BE2C (cell line): ENCODE data around the gene PDGFRA.
A peak's percentile ranks its signal among the peaks of the same experiment; 100 is the strongest.
"Not testable (repeated sequence)": the region's sequence is repeated elsewhere in the genome, so short reads cannot be mapped to it uniquely, and the experiment has no call there.

Source experiments
- DNase-seq: peaks from one replicate; pipeline ENCODE4 v3.0.0-alpha.2; 2020
- H3K27me3 ChIP-seq: fragments of 250-450 bp; sonication (Bioruptor Pico); 2 replicates; pipeline ENCODE4 v1.5.1; 2020; ENCODE audit warnings: mild to moderate bottlenecking
- H3K36me3 ChIP-seq: fragments of 250-450 bp; sonication (Bioruptor Pico); 2 replicates; pipeline ENCODE4 v1.5.1; 2020; ENCODE audit warnings: mild to moderate bottlenecking
- H3K4me1 ChIP-seq: fragments of 250-450 bp; sonication (Bioruptor Pico); 2 replicates; pipeline ENCODE4 v1.5.1; 2020
- H3K4me3 ChIP-seq: 2 replicates; pipeline ENCODE4 v1.5.1; 2011; ENCODE audit warnings: low read depth, low read length
- H3K9me3 ChIP-seq: fragments of 250-450 bp; sonication (Bioruptor Pico); 2 replicates; pipeline ENCODE4 v1.5.1; 2020
- CTCF ChIP-seq: IDR thresholded peaks from 2 replicates; pipeline ENCODE4 v1.5.1; 2012; ENCODE audit warnings: mild to moderate bottlenecking, low read depth, low read length

The PDGFRA gene

GRCh38 chr4:54233697-54234496 is 4.8 kb downstream of the PDGFRA start:
- Histone ChIP-seq H3K36me3 (no peaks in the 10 kb centered on the region), H3K27me3 (peaks cover 36% of the 10 kb centered on the region), H3K4me3 (peak overlapping the region; percentile 54), H3K9me3 (peaks cover 5% of the 10 kb centered on the region), H3K4me1 (no peaks in the 10 kb centered on the region; the same call in 1 of the 2 replicates)
- TF ChIP-seq CTCF = peak; percentile 92
- DNase-seq = peak; percentile 76

GRCh38 chr4:54234497-54235205 is 5.6 kb downstream of the PDGFRA start:
- TF ChIP-seq CTCF = peak; percentile 37
- DNase-seq = no peak
- peaks cover 5% of the 10 kb centered on the region for H3K9me3 ChIP-seq
- peaks cover 29% of the 10 kb centered on the region for H3K27me3 ChIP-seq
- peak overlapping the region; percentile 54 for H3K4me3 ChIP-seq
- no peaks in the 10 kb centered on the region for H3K36me3 ChIP-seq
- H3K4me1 ChIP-seq = no peaks in the 10 kb centered on the region; the same call in 1 of the 2 replicates

- not testable (repeated sequence) for H3K9me3 ChIP-seq, DNase-seq
Measured at GRCh38 chr4:54236316-54236715, 7.2 kb downstream of the PDGFRA start.

GRCh38 chr4:54237770-54238169 is 8.7 kb downstream of the PDGFRA start:
- Histone ChIP-seq H3K36me3 (no peaks in the 10 kb centered on the region), H3K4me3 (no peak overlapping the region), H3K27me3 (no peaks in the 10 kb centered on the region), H3K9me3 (peaks cover 2% of the 10 kb centered on the region; the same call in 1 of the 2 replicates), H3K4me1 (no peaks in the 10 kb centered on the region; the same call in 1 of the 2 replicates)
- DNase-seq = no peak
- no peak for TF ChIP-seq CTCF

More at GRCh38 chr4:54236316-54236715, 7.2 kb downstream of the PDGFRA start:
- peaks cover 14% of the 10 kb centered on the region for H3K27me3 ChIP-seq
- not testable (repeated sequence) for H3K36me3 ChIP-seq, H3K4me3 ChIP-seq, H3K4me1 ChIP-seq

- Histone ChIP-seq H3K9me3 (peaks cover 2% of the 10 kb centered on the region; the same call in 1 of the 2 replicates), H3K36me3 (no peaks in the 10 kb centered on the region), H3K27me3 (no peaks in the 10 kb centered on the region), H3K4me3 (no peak overlapping the region), H3K4me1 (no peaks in the 10 kb centered on the region; the same call in 1 of the 2 replicates)
- DNase-seq = no peak
- TF ChIP-seq CTCF = no peak
Measured at GRCh38 chr4:54238389-54238788, 9.3 kb downstream of the PDGFRA start.

GRCh38 chr4:54241268-54241823 is 12.3 kb downstream of the PDGFRA start:
- H3K4me1 ChIP-seq, H3K9me3 ChIP-seq, H3K27me3 ChIP-seq, DNase-seq, H3K4me3 ChIP-seq, H3K36me3 ChIP-seq: not testable (repeated sequence)

- not testable (repeated sequence) for DNase-seq, H3K4me3 ChIP-seq, H3K27me3 ChIP-seq, H3K4me1 ChIP-seq, H3K36me3 ChIP-seq, H3K9me3 ChIP-seq
Measured at GRCh38 chr4:54243541-54243940, 14.4 kb downstream of the PDGFRA start.

GRCh38 chr4:54252312-54252711 is 23.2 kb downstream of the PDGFRA start:
- H3K27me3 ChIP-seq, H3K4me1 ChIP-seq, H3K36me3 ChIP-seq, DNase-seq, H3K4me3 ChIP-seq, H3K9me3 ChIP-seq: not testable (repeated sequence)
